ENCODE measurements around the gene ZNF547. TPM values are rescaled to one million over a fixed set of nuclear protein-coding genes. Genes with fewer than 3 reads are reported as not detected.
A peak's percentile ranks its signal among the peaks of the same experiment; 100 is the strongest.

ZNF547 gene
- total RNA-seq, 1 donor from 2014 or later, result 4.8 TPM

DNA sequence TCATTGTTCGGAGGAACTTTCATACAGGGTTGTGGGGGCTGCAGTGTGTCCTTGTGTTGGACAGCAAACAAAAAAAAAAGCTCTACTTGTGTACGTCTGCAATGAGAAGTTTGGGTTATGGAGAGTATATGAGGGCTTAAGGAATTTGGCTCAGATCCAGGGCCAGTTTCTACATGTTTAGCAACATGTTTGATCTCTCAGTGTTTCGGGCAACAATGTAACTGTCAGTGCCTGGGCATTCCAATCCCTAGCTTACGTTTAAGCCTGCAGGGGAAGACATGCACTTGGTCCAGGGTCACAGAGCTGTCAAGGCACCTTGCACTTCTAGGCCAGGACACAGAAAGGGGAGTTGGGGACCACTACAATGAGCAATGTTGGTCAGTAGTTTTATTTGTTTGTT lies 29.2 kb upstream of the ZNF547 start:
- Mint-ChIP-seq H3K9me3 (ENCODE audit: unreplicated experiment) (no peaks in the 10 kb centered on the region), H3K27ac (ENCODE audit: unreplicated experiment) (no peak overlapping the region), H3K27me3 (ENCODE audit: unreplicated experiment) (peaks cover 1% of the 10 kb centered on the region), H3K4me3 (ENCODE audit: unreplicated experiment) (no peak overlapping the region), H3K36me3 (ENCODE audit: low read depth, unreplicated experiment) (peaks cover 9% of the 10 kb centered on the region), H3K4me1 (ENCODE audit: unreplicated experiment) (no peaks in the 10 kb centered on the region)
- TF ChIP-seq, protein P1, sequence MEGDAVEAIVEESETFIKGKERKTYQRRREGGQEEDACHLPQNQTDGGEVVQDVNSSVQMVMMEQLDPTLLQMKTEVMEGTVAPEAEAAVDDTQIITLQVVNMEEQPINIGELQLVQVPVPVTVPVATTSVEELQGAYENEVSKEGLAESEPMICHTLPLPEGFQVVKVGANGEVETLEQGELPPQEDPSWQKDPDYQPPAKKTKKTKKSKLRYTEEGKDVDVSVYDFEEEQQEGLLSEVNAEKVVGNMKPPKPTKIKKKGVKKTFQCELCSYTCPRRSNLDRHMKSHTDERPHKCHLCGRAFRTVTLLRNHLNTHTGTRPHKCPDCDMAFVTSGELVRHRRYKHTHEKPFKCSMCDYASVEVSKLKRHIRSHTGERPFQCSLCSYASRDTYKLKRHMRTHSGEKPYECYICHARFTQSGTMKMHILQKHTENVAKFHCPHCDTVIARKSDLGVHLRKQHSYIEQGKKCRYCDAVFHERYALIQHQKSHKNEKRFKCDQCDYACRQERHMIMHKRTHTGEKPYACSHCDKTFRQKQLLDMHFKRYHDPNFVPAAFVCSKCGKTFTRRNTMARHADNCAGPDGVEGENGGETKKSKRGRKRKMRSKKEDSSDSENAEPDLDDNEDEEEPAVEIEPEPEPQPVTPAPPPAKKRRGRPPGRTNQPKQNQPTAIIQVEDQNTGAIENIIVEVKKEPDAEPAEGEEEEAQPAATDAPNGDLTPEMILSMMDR (IDR thresholded peaks at IDR 0.05; ENCODE audit: unreplicated experiment), result no peak
- DNase-seq (ENCODE audit: low spot score), result no peak

DNA sequence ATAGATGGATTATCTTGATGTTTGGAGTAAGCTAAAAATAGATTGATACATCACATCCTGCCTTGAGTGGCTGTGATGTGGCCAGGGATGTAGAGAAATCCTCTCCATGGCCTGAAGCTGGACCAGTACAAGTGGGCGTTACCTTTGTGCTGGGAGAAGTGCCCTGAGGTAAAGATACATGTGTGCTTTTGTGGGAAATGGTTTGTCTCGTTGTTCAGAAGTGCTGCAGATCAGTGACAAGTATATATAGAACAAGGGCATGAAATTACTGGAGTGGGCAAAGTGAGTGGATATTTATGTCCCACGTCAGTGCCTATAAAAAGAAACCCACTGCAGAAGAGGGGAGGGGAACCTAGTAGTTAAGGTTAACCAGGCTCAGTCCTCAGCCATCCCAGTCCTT lies 24.5 kb upstream of the ZNF547 start:
- no peak for DNase-seq (ENCODE audit: low spot score)
- Mint-ChIP-seq H3K4me3 (ENCODE audit: unreplicated experiment) (no peak overlapping the region), H3K27me3 (ENCODE audit: unreplicated experiment) (peaks cover 3% of the 10 kb centered on the region), H3K4me1 (ENCODE audit: unreplicated experiment) (no peaks in the 10 kb centered on the region), H3K9me3 (ENCODE audit: unreplicated experiment) (no peaks in the 10 kb centered on the region), H3K36me3 (ENCODE audit: low read depth, unreplicated experiment) (no peaks in the 10 kb centered on the region), H3K27ac (ENCODE audit: unreplicated experiment) (no peak overlapping the region)
- TF ChIP-seq, protein P1 (IDR thresholded peaks at IDR 0.05; ENCODE audit: unreplicated experiment), result no peak

DNA sequence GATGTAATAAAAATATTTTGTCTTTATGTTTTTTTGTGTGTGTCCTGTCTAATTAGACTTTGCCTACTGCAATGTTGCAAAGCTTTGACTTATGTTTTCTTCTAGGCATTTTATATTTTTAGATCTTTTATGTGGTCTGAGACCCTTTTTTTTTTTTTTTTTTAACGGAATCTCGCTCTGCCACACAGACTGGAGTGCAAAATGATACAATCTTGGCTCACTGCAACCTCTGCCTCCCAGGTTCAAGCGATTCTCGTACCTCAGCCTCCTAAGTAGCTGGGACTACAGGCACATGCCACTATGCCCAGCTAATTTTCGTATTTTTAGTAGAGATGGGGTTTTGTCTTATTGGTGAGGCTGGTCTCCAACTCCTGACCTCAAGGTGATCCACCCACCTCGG lies 20.8 kb upstream of the ZNF547 start:
- no peak overlapping the region for H3K27ac Mint-ChIP-seq (ENCODE audit: unreplicated experiment)
- H3K9me3 Mint-ChIP-seq (ENCODE audit: unreplicated experiment), result no peaks in the 10 kb centered on the region

DNA sequence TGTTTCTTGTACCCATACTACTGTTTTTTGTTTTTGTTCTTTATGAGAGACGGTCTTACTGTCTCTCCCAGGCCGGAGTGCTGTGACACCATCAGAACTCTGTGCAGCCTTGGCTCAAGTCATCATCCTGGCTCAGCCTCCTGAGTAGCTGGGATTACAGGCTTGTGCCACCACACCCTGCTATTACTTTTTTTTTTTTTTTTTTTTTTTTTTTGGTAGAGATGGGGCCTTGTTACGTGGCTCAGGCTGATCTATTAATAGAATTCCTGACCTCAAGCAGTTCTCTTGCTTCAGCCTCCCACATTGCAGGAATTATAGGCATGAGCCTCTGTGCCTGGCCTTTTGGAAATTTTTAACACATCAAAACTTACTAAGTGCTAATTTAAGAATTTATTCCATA lies 15.2 kb upstream of the ZNF547 start:
- Mint-ChIP-seq H3K9me3 (ENCODE audit: unreplicated experiment) (no peaks in the 10 kb centered on the region), H3K27me3 (ENCODE audit: unreplicated experiment) (peaks cover 9% of the 10 kb centered on the region), H3K4me3 (ENCODE audit: unreplicated experiment) (no peak overlapping the region), H3K36me3 (ENCODE audit: low read depth, unreplicated experiment) (peaks cover 18% of the 10 kb centered on the region), H3K27ac (ENCODE audit: unreplicated experiment) (no peak overlapping the region), H3K4me1 (ENCODE audit: unreplicated experiment) (peaks cover 24% of the 10 kb centered on the region)
- DNase-seq (ENCODE audit: low spot score), result no peak
- TF ChIP-seq, protein P1 (IDR thresholded peaks at IDR 0.05; ENCODE audit: unreplicated experiment), result no peak

More for the DNA sequence above, 20.8 kb upstream of the ZNF547 start:
- DNase-seq (ENCODE audit: low spot score), result no peak
- peaks cover 7% of the 10 kb centered on the region for H3K27me3 Mint-ChIP-seq (ENCODE audit: unreplicated experiment)
- TF ChIP-seq, protein P1 (IDR thresholded peaks at IDR 0.05; ENCODE audit: unreplicated experiment), result no peak
- H3K4me3 Mint-ChIP-seq (ENCODE audit: unreplicated experiment), result no peak overlapping the region
- no peaks in the 10 kb centered on the region for H3K4me1 Mint-ChIP-seq (ENCODE audit: unreplicated experiment)
- H3K36me3 Mint-ChIP-seq (ENCODE audit: low read depth, unreplicated experiment), result no peaks in the 10 kb centered on the region

DNA sequence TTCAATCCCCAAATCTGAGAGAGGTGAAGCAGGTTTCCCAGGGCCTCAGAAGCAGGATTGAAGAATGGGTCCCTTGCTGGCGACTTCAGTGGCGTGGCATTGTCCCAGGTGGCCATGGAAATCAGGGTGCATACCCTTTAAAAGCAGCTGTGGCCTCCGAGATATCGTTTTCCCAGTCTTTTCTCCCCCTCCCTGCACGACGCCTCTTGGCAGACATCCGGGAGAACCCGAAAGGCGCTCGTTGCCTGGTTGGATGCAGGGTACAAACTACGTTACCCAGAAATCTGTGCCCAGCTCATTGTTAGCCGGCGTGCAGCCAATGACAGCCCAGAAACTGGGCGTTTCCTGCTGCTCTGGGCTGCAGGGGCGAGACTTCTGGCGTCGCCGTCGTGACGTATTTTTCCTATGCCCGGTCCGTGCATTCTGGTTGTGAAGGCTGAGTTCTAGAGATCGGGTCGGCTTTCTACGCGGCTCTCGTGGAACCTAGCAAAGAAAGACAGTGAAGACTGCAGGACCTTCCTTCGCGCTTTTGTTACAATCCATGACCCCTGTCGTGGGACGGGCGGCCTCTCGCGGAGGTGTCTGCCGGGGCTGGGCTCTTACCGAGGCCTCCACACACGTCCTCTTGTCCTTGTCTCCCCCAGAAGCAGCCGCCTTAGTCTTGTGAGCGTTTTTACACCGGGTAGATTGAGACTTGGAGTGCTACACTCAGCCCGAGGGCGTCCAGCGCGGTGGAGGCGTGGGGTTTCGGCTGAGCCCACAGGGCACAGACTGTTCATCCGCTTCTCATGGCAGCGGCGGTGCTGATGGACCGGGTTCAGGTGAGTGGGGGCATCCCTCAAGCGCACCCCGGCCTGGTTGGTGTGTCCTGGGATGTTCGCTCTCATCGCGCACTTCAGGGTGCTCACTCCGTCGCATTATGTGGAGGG lies 12.2 kb upstream of the ZNF547 start, which contains the start of gene ZNF304:
ZNF304 (plus strand) TSS at position 395 of the 929 bp plus-strand sequence; CDS start at position 789, 394 bp downstream.
- TF ChIP-seq, protein P1 (IDR thresholded peaks at IDR 0.05; ENCODE audit: unreplicated experiment), result no peak
- Mint-ChIP-seq H3K4me1 (ENCODE audit: unreplicated experiment) (peaks cover 29% of the 10 kb centered on the region), H3K27ac (ENCODE audit: unreplicated experiment) (peak within 1 kb of the TSS; percentile 91), H3K4me3 (ENCODE audit: unreplicated experiment) (peak within 1 kb of the TSS; percentile 99), H3K27me3 (ENCODE audit: unreplicated experiment) (peaks cover 8% of the 10 kb centered on the region), H3K9me3 (ENCODE audit: unreplicated experiment) (no peaks in the 10 kb centered on the region), H3K36me3 (ENCODE audit: low read depth, unreplicated experiment) (peaks cover 37% of the 10 kb centered on the region)
- DNase-seq (ENCODE audit: low spot score), result peak; percentile 82

Data from endothelial cell (in vitro differentiated cells).